HCT116 (cell line): ENCODE data around the gene NSMCE1. TPM values are rescaled to one million over a fixed set of nuclear protein-coding genes. Genes with fewer than 3 reads are reported as not detected.

ENCODE experiments used
- ATAC-seq: fragments of 200-7000 bp; cut with Tn5 transposase; 2 replicates; pipeline ENCODE4 v1.9.1; 2020; ENCODE audit warnings: mild to moderate bottlenecking, moderate library complexity
- BruUV-seq: library from RNA; stranded (reverse); fragments of 400-500 nt; replicated peaks from 2 replicates; lab custom pipeline; 2021; lab: Mats Ljungman, UMichigan
- CTCF ChIA-PET: fragments of 300-600 bp; sonication (Branson Sonifier 250); formaldehyde crosslinking; loops from one replicate; lab custom pipeline; 2021; ENCODE audit warnings: antibody characterized with exemption; lab: Charles Lee
- POLR2A ChIA-PET: fragments of 300-600, 350-600 bp; sonication (Branson Sonifier 250); formaldehyde crosslinking; loops from one replicate; lab custom pipeline; 2021; ENCODE audit warnings: antibody characterized with exemption; lab: Charles Lee
- RAD21 ChIA-PET, 2 experiments: fragments of 300-600 bp; sonication (Branson Sonifier 250); formaldehyde crosslinking; loops; one replicate each; lab custom pipeline; 2023; ENCODE audit warnings: low total read pairs in 2 of 2; ENCODE audit not compliant: uncharacterized antibody in 2 of 2, unreplicated experiment in 2 of 2, low non-redundant PET in 1 of 2; lab: Charles Lee
- DNase-seq: peaks from one replicate; pipeline ENCODE4 v3.0.0-alpha.2; 2010; ENCODE audit warnings: low read depth, low spot score
- H2AFZ ChIP-seq: fragments of 200-600 bp; shearing (Covaris generic), sonication (generic); 2 replicates; pipeline ENCODE4 v1.6.1; 2017; ENCODE audit warnings: low read depth, mixed run types, mixed read lengths, antibody characterized with exemption, low read length; ENCODE audit not compliant: poor library complexity, severe bottlenecking
- H3K27ac ChIP-seq: 2 replicates; pipeline ENCODE4 v1.5.1; 2012; ENCODE audit warnings: low read depth, low read length
- H3K27me3 ChIP-seq: fragments of 200-600 bp; sonication (generic); 2 replicates; pipeline ENCODE4 v1.6.1; 2016; ENCODE audit warnings: mixed run types, low read length, mixed read lengths; ENCODE audit not compliant: insufficient read depth
- H3K36me3 ChIP-seq, 2 experiments: fragments of 200-500 bp in 1 of 2; fragments of 200-600 bp in 1 of 2; sonication (Bioruptor generic) in 1 of 2; sonication (generic) in 1 of 2; 2 replicates each; pipeline versions ENCODE4 v1.5.1 to v1.6.1; 2014 to 2016; ENCODE audit warnings: low read length in 2 of 2, inconsistent platforms in 1 of 2, mixed read lengths in 1 of 2, mixed run types in 1 of 2; ENCODE audit not compliant: insufficient read depth in 2 of 2, control insufficient read depth in 1 of 2
- H3K4me1 ChIP-seq, 2 experiments: fragments of 200-600 bp in 1 of 2; sonication (generic) in 1 of 2; 2 replicates each; pipeline versions ENCODE4 v1.5.1 to v1.6.1; 2012 to 2017; ENCODE audit warnings: low read length in 2 of 2, inconsistent platforms in 1 of 2, mild to moderate bottlenecking in 1 of 2, mixed read lengths in 1 of 2, mixed run types in 1 of 2, moderate library complexity in 1 of 2; ENCODE audit not compliant: insufficient read depth in 2 of 2, control insufficient read depth in 1 of 2
- H3K4me2 ChIP-seq: fragments of 200-600 bp; sonication (generic); 2 replicates; pipeline ENCODE4 v1.6.1; 2017; ENCODE audit warnings: mixed run types, low read length, mixed read lengths
- H3K4me3 ChIP-seq, 2 experiments: fragments of 200-600 bp in 1 of 2; sonication (generic) in 1 of 2; replicated peaks in 1 of 2; 2 replicates each; pipeline ENCODE4 v1.5.1; 2011 to 2016; ENCODE audit warnings: low read length in 2 of 2, control low read depth in 1 of 2, low read depth in 1 of 2, mild to moderate bottlenecking in 1 of 2, mixed read lengths in 1 of 2, mixed run types in 1 of 2
- H3K79me2 ChIP-seq: fragments of 200-600 bp; sonication (generic); 2 replicates; pipeline ENCODE4 v1.6.1; 2017; ENCODE audit warnings: mild to moderate bottlenecking, mixed run types, low read length, moderate library complexity, mixed read lengths; ENCODE audit not compliant: insufficient read depth
- H3K9ac ChIP-seq: fragments of 200-600 bp; sonication (generic); 2 replicates; pipeline ENCODE4 v1.6.1; 2016; ENCODE audit warnings: low read length, mixed read lengths
- H3K9me2 ChIP-seq: fragments of 200-600 bp; sonication (generic), shearing (Covaris generic); 2 replicates; pipeline ENCODE4 v1.6.1; 2017; ENCODE audit warnings: mixed run types, mild to moderate bottlenecking, moderate library complexity; ENCODE audit not compliant: insufficient read depth
- H3K9me3 ChIP-seq, 2 experiments: fragments of 200-500 bp in 1 of 2; fragments of 200-600 bp in 1 of 2; sonication (Bioruptor generic) in 1 of 2; sonication (generic) in 1 of 2; 2 replicates each; pipeline ENCODE4 v1.6.1; 2014 to 2017; ENCODE audit warnings: low read length in 2 of 2, mixed read lengths in 2 of 2, inconsistent platforms in 1 of 2, low read depth in 1 of 2, mild to moderate bottlenecking in 1 of 2, mixed run types in 1 of 2, moderate library complexity in 1 of 2; ENCODE audit not compliant: control insufficient read depth in 1 of 2, insufficient read depth in 1 of 2
- H4K20me1 ChIP-seq: fragments of 200-600 bp; sonication (generic), shearing (Covaris generic); 2 replicates; pipeline ENCODE4 v1.6.1; 2017; ENCODE audit warnings: mixed run types, mild to moderate bottlenecking, moderate library complexity; ENCODE audit not compliant: insufficient read depth
- ATF3 ChIP-seq: IDR thresholded peaks from 2 replicates; pipeline ENCODE4 v1.6.1; 2012
- CBX3 ChIP-seq: IDR thresholded peaks from 2 replicates; pipeline ENCODE4 v1.6.1; 2012; ENCODE audit warnings: low read depth
- CEBPB ChIP-seq: IDR thresholded peaks from 2 replicates; pipeline ENCODE4 v1.6.1; 2012; ENCODE audit warnings: low read depth
- EGR1 ChIP-seq: IDR thresholded peaks from 2 replicates; pipeline ENCODE4 v1.6.1; 2012; ENCODE audit warnings: low read depth
- ELF1 ChIP-seq: IDR thresholded peaks from 2 replicates; pipeline ENCODE4 v1.6.1; 2012; ENCODE audit warnings: low read depth, borderline replicate concordance
- EZH2 ChIP-seq: fragments of 200-600 bp; sonication (generic); IDR thresholded peaks from 2 replicates; pipeline ENCODE4 v1.6.1; 2017; ENCODE audit warnings: antibody characterized with exemption, mixed run types
- EZH2phosphoT487 ChIP-seq: fragments of 200-600 bp; IDR thresholded peaks from 2 replicates; pipeline ENCODE4 v1.6.1; 2018; ENCODE audit warnings: antibody characterized with exemption, borderline replicate concordance
- FOSL1 ChIP-seq: IDR thresholded peaks from 2 replicates; pipeline ENCODE4 v1.6.1; 2012; ENCODE audit warnings: low read depth
- JUND ChIP-seq: IDR thresholded peaks from 2 replicates; pipeline ENCODE4 v1.6.1; 2012
- MAX ChIP-seq: IDR thresholded peaks from 2 replicates; pipeline ENCODE4 v1.6.1; 2012
- POLR2A ChIP-seq: IDR thresholded peaks from 2 replicates; pipeline ENCODE4 v1.7.0; 2011; ENCODE audit warnings: borderline replicate concordance; ENCODE audit not compliant: insufficient read depth, insufficient read length; ENCODE audit errors: extremely low read depth
- POLR2AphosphoS5 ChIP-seq: IDR thresholded peaks from 2 replicates; pipeline ENCODE4 v1.6.1; 2011; ENCODE audit warnings: mild to moderate bottlenecking, low read depth, low read length, moderate library complexity
- RAD21 ChIP-seq: IDR thresholded peaks from 2 replicates; pipeline ENCODE4 v1.6.1; 2012; ENCODE audit warnings: low read depth, mild to moderate bottlenecking
- REST ChIP-seq: IDR thresholded peaks from 2 replicates; pipeline ENCODE4 v1.6.1; 2012; ENCODE audit warnings: low read depth
- SIN3A ChIP-seq: IDR thresholded peaks from 2 replicates; pipeline ENCODE4 v1.6.1; 2012; ENCODE audit warnings: low read depth
- SP1 ChIP-seq: IDR thresholded peaks from 2 replicates; pipeline ENCODE4 v1.6.1; 2012; ENCODE audit warnings: low read depth
- SRF ChIP-seq: IDR thresholded peaks from 2 replicates; pipeline ENCODE4 v1.6.1; 2012; ENCODE audit warnings: low read depth
- TCF7L2 ChIP-seq: IDR thresholded peaks from 2 replicates; pipeline ENCODE4 v1.7.0; 2011; ENCODE audit warnings: borderline replicate concordance, inconsistent platforms; ENCODE audit not compliant: insufficient read depth, insufficient read length; ENCODE audit errors: extremely low read depth
- YY1 ChIP-seq: IDR thresholded peaks from 2 replicates; pipeline ENCODE4 v1.6.1; 2011; ENCODE audit warnings: low read length, low read depth, moderate library complexity, mild to moderate bottlenecking; ENCODE audit not compliant: insufficient replicate concordance; ENCODE audit errors: extremely low read depth
- ZBTB33 ChIP-seq: IDR thresholded peaks from 2 replicates; pipeline ENCODE4 v1.6.1; 2011; ENCODE audit warnings: mild to moderate bottlenecking, low read length, moderate library complexity; ENCODE audit not compliant: insufficient replicate concordance; ENCODE audit errors: extremely low read depth
- ZFX ChIP-seq: fragments of 450-650 bp; IDR thresholded peaks from 2 replicates; pipeline ENCODE4 v1.6.1; 2017
- ZNF274 ChIP-seq: fragments of 200-500 bp; sonication (Bioruptor generic); IDR thresholded peaks from 2 replicates; pipeline ENCODE4 v1.6.1; 2014; ENCODE audit warnings: mild to moderate bottlenecking, low read depth, low read length, inconsistent platforms
- intact Hi-C: fragments of 100-400 bp; cut with micrococcal nuclease; formaldehyde crosslinking; loops from 2 replicates; pipeline ENCODE4 v1.10.0; 2022
- total RNA-seq: library from RNA; stranded (reverse); gene quantifications from one replicate; pipeline ENCODE4 v1.2.1, GENCODE V29; 2021; ENCODE audit not compliant: unreplicated experiment

The NSMCE1 gene
- total RNA-seq, 1 experiment from 2014 or later: 85.6 TPM

- peak within 1 kb of the TSS; percentile 81 for H3K27ac ChIP-seq
- H3K79me2 ChIP-seq: no peaks in the 10 kb centered on the region
- DNase-seq (peak; percentile 98), ATAC-seq (peak; percentile 89)
- no peaks in the 10 kb centered on the region for H3K27me3 ChIP-seq
- CTCF ChIA-PET: interaction anchor here (0.9 to 1.8 kb wide), 6 partner anchors 10 to 169 kb away, joined by 3 to 21 read pairs (median 5); no protein-coding TSS in a partner anchor
- H3K9ac ChIP-seq: peak within 1 kb of the TSS; percentile 84
- H3K4me3 ChIP-seq: peak within 1 kb of the TSS; percentile 84 to 93
- POLR2A ChIA-PET: interaction anchor here (0.9 to 1.4 kb wide), 14 partner anchors 12 to 223 kb away, joined by 3 to 6 read pairs (median 3); no protein-coding TSS in a partner anchor
- no TSS peak for BruUV-seq
- H3K4me2 ChIP-seq: peak within 1 kb of the TSS; percentile 88
- peaks cover 20 to 26% of the 10 kb centered on the region in 2 experiments for H3K4me1 ChIP-seq
- H4K20me1 ChIP-seq: no peaks in the 10 kb centered on the region
- H3K36me3 ChIP-seq: no peaks in the 10 kb centered on the region
- intact Hi-C loops: no loop called here
- RAD21 ChIA-PET: no interaction called here
- H2AFZ ChIP-seq: peak within 1 kb of the TSS; percentile 79
- no peaks in the 10 kb centered on the region for H3K9me3 ChIP-seq
- no peaks in the 10 kb centered on the region for H3K9me2 ChIP-seq
- TF ChIP-seq RAD21: no peak
- no peak for TF ChIP-seq SP1
- TF ChIP-seq ZNF274: no peak
- TF ChIP-seq JUND: no peak
- TF ChIP-seq POLR2A: peak; percentile 71
- TF ChIP-seq ELF1: no peak
- no peak for TF ChIP-seq CBX3
- TF ChIP-seq YY1: no peak
- TF ChIP-seq POLR2AphosphoS5: peak; percentile 86
- no peak for TF ChIP-seq ATF3
- no peak for TF ChIP-seq FOSL1
- no peak for TF ChIP-seq EZH2phosphoT487
- no peak for TF ChIP-seq CEBPB
- no peak for TF ChIP-seq EGR1
- peak; percentile 53; the same call in 1 of the 2 replicates for TF ChIP-seq MAX
- TF ChIP-seq EZH2: no peak
- TF ChIP-seq ZFX: peak; percentile 89
- TF ChIP-seq SIN3A: no peak
- TF ChIP-seq SRF: no peak; the same call in 1 of the 2 replicates
- no peak for TF ChIP-seq ZBTB33
- TF ChIP-seq TCF7L2: peak; percentile 72
- no peak for TF ChIP-seq REST
Observed at GRCh38 chr16:27203507-27204311, 64.9 kb downstream of the NSMCE1 start, which contains the start of gene KDM8. KDM8 (plus strand) TSS chr16:27203526; CDS start chr16:27210124, 6,598 bp downstream.
